H1 (cell line): ENCODE data around the gene EIF4A3. TPM values are rescaled to one million over a fixed set of nuclear protein-coding genes. Genes with fewer than 3 reads are reported as not detected.

Source experiments
- CTCF ChIA-PET: fragments of 300-600 bp; sonication (Branson Sonifier 250); formaldehyde crosslinking; loops from one replicate; lab custom pipeline; 2021; ENCODE audit not compliant: partially characterized antibody; lab: Charles Lee
- POLR2A ChIA-PET: fragments of 300-600 bp; sonication (Branson Sonifier 250); formaldehyde crosslinking; loops from one replicate; lab custom pipeline; 2021; ENCODE audit warnings: inconsistent platforms; ENCODE audit not compliant: partially characterized antibody; lab: Charles Lee
- DNase-seq, 2 experiments: peaks; one replicate each; pipeline versions ENCODE4 v3.0.0 to v3.0.0-alpha.2; 2010 to 2022; ENCODE audit warnings: low spot score in 2 of 2, low read depth in 1 of 2, mixed read lengths in 1 of 2
- FAIRE-seq: peaks from 2 replicates; lab custom pipeline; 2011; peaks lifted over from hg19 to GRCh38; lab: Jason Lieb, UNC
- H2AFZ ChIP-seq: 2 replicates; pipeline ENCODE4 v1.8.1; 2012; ENCODE audit warnings: low read length, inconsistent platforms
- H2AK5ac ChIP-seq: 2 replicates; pipeline ENCODE4 v1.6.1; 2013; ENCODE audit warnings: low read depth, low read length
- H2BK120ac ChIP-seq: replicated peaks from 2 replicates; pipeline ENCODE3; 2013; ENCODE audit warnings: low read depth, low read length, inconsistent platforms
- H2BK12ac ChIP-seq: 2 replicates; pipeline ENCODE4 v1.6.1; 2013; ENCODE audit warnings: low read depth, low read length
- H2BK15ac ChIP-seq: 2 replicates; pipeline ENCODE4 v1.6.1; 2013; ENCODE audit warnings: low read length
- H2BK20ac ChIP-seq: 2 replicates; pipeline ENCODE4 v1.6.1; 2013; ENCODE audit warnings: low read length
- H2BK5ac ChIP-seq: 2 replicates; pipeline ENCODE4 v1.6.1; 2013; ENCODE audit warnings: low read depth, low read length
- H3K14ac ChIP-seq: 2 replicates; pipeline ENCODE4 v1.6.1; 2013; ENCODE audit warnings: inconsistent platforms; ENCODE audit not compliant: insufficient read length
- H3K18ac ChIP-seq: 2 replicates; pipeline ENCODE4 v1.6.1; 2013; ENCODE audit warnings: low read length; ENCODE audit errors: extremely low read depth
- H3K23ac ChIP-seq: 2 replicates; pipeline ENCODE4 v1.6.1; 2013; ENCODE audit warnings: inconsistent platforms; ENCODE audit not compliant: insufficient read length
- H3K23me2 ChIP-seq: 2 replicates; pipeline ENCODE4 v1.6.1; 2013; ENCODE audit warnings: low read depth, low read length
- H3K27ac ChIP-seq: 2 replicates; pipeline ENCODE4 v1.6.1; 2011; ENCODE audit warnings: low read depth, low read length, inconsistent platforms
- H3K27me3 ChIP-seq, 4 experiments: replicated peaks in 1 of 4; 1 replicate in 1 of 4; 2 replicates in 3 of 4; pipeline versions ENCODE4 v1.6.1 to v1.8.1; 2011 to 2013; ENCODE audit warnings: low read length in 3 of 4, mild to moderate bottlenecking in 3 of 4, inconsistent platforms in 2 of 4, mixed read lengths in 2 of 4, moderate library complexity in 1 of 4; ENCODE audit not compliant: control insufficient read depth in 3 of 4, insufficient read depth in 3 of 4; ENCODE audit errors: extremely low read depth in 1 of 4
- H3K36me3 ChIP-seq, 4 experiments: 2 replicates each; pipeline versions ENCODE4 v1.6.1 to v1.8.1; 2011 to 2013; ENCODE audit warnings: mild to moderate bottlenecking in 4 of 4, low read length in 3 of 4, moderate library complexity in 2 of 4, control low read depth in 1 of 4, inconsistent platforms in 1 of 4; ENCODE audit not compliant: insufficient read depth in 4 of 4, control insufficient read depth in 2 of 4
- H3K4ac ChIP-seq: replicated peaks from 2 replicates; pipeline ENCODE3; 2013; ENCODE audit warnings: low read length, low read depth, mixed read lengths, inconsistent platforms; ENCODE audit not compliant: insufficient read length
- H3K4me1 ChIP-seq, 4 experiments: replicated peaks in 1 of 4; 1 replicate in 1 of 4; 2 replicates in 3 of 4; pipeline versions ENCODE4 v1.6.1 to v1.8.1; 2011 to 2013; ENCODE audit warnings: low read length in 3 of 4, inconsistent platforms in 2 of 4, mixed read lengths in 1 of 4; ENCODE audit not compliant: insufficient read depth in 4 of 4, control insufficient read depth in 3 of 4
- H3K4me2 ChIP-seq, 2 experiments: 2 replicates each; pipeline versions ENCODE4 v1.6.1 to v1.8.1; 2011 to 2013; ENCODE audit warnings: low read depth in 2 of 2, low read length in 2 of 2, control low read depth in 1 of 2, inconsistent platforms in 1 of 2, mild to moderate bottlenecking in 1 of 2; ENCODE audit not compliant: insufficient read depth in 1 of 2
- H3K4me3 ChIP-seq, 4 experiments: fragments of 200-600, 300-600 bp in 1 of 4; sonication (generic), shearing (Covaris generic), sonication (Bioruptor Twin) in 1 of 4; 2 replicates each; pipeline versions ENCODE4 v1.5.1 to v1.8.1; 2011 to 2016; ENCODE audit warnings: low read length in 4 of 4, low read depth in 3 of 4, control low read depth in 2 of 4, inconsistent platforms in 2 of 4, mild to moderate bottlenecking in 2 of 4, mixed read lengths in 1 of 4, moderate library complexity in 1 of 4; ENCODE audit not compliant: insufficient read depth in 2 of 4; ENCODE audit errors: extremely low read depth in 1 of 4
- H3K56ac ChIP-seq: replicated peaks from 2 replicates; pipeline ENCODE3; 2013; ENCODE audit warnings: low read depth, mild to moderate bottlenecking, mixed read lengths, low read length, inconsistent platforms; ENCODE audit not compliant: insufficient read length
- H3K79me1 ChIP-seq: 2 replicates; pipeline ENCODE4 v1.6.1; 2013; ENCODE audit warnings: low read depth, low read length, control low read depth
- H3K79me2 ChIP-seq, 2 experiments: 2 replicates each; pipeline versions ENCODE4 v1.6.1 to v1.8.1; 2012 to 2013; ENCODE audit warnings: low read length in 2 of 2, mild to moderate bottlenecking in 2 of 2, inconsistent platforms in 1 of 2; ENCODE audit not compliant: insufficient read depth in 2 of 2, control insufficient read depth in 1 of 2
- H3K9ac ChIP-seq, 4 experiments: replicated peaks in 1 of 4; 1 replicate in 1 of 4; 2 replicates in 3 of 4; pipeline versions ENCODE4 v1.6.1 to v1.8.1; 2011 to 2013; ENCODE audit warnings: low read depth in 3 of 4, low read length in 3 of 4, control low read depth in 2 of 4, mild to moderate bottlenecking in 2 of 4, moderate library complexity in 2 of 4, inconsistent platforms in 1 of 4; ENCODE audit errors: extremely low read depth in 1 of 4
- H3K9me3 ChIP-seq, 2 experiments: 2 replicates each; pipeline versions ENCODE4 v1.6.1 to v1.8.1; 2012 to 2013; ENCODE audit warnings: mild to moderate bottlenecking in 2 of 2, moderate library complexity in 2 of 2, control low read depth in 1 of 2, inconsistent platforms in 1 of 2, low read depth in 1 of 2, low read length in 1 of 2, mixed read lengths in 1 of 2; ENCODE audit not compliant: insufficient read depth in 2 of 2
- H4K20me1 ChIP-seq, 2 experiments: replicated peaks in 1 of 2; 2 replicates each; pipeline versions ENCODE3 to v1.8.1; 2011 to 2013; ENCODE audit warnings: inconsistent platforms in 2 of 2, low read length in 2 of 2, mild to moderate bottlenecking in 1 of 2; ENCODE audit not compliant: insufficient read depth in 2 of 2, control insufficient read depth in 1 of 2
- H4K5ac ChIP-seq: 2 replicates; pipeline ENCODE4 v1.6.1; 2013; ENCODE audit warnings: low read length, low read depth, mixed read lengths, inconsistent platforms; ENCODE audit not compliant: insufficient read length
- H4K8ac ChIP-seq: 2 replicates; pipeline ENCODE4 v1.8.0; 2013; ENCODE audit warnings: mild to moderate bottlenecking, moderate library complexity, low read length, inconsistent platforms; ENCODE audit not compliant: insufficient read depth; ENCODE audit errors: extremely low read depth
- H4K91ac ChIP-seq: replicated peaks from 2 replicates; pipeline ENCODE3; 2013; ENCODE audit warnings: low read length, mixed read lengths, inconsistent platforms; ENCODE audit not compliant: insufficient read length
- BACH1 ChIP-seq: IDR thresholded peaks from 2 replicates; pipeline ENCODE4 v1.6.1; 2012; ENCODE audit warnings: low read length, improper control_type of control experiment
- CHD2 ChIP-seq: IDR thresholded peaks from 2 replicates; pipeline ENCODE4 v1.6.1; 2012; ENCODE audit warnings: low read length, improper control_type of control experiment
- EZH2 ChIP-seq: fragments of 200-600 bp; sonication (generic); IDR thresholded peaks from 2 replicates; pipeline ENCODE4 v1.7.1; 2012; ENCODE audit warnings: low read depth, mild to moderate bottlenecking, moderate library complexity, low read length, inconsistent platforms; ENCODE audit not compliant: severe bottlenecking
- FOSL1 ChIP-seq: IDR thresholded peaks from 2 replicates; pipeline ENCODE4 v1.6.1; 2011; ENCODE audit warnings: mild to moderate bottlenecking, low read depth, low read length, moderate library complexity; ENCODE audit not compliant: insufficient read depth
- HDAC2 ChIP-seq, 2 experiments: fragments of 300-600 bp in 1 of 2; sonication (generic) in 1 of 2; IDR thresholded peaks; 2 replicates each; pipeline ENCODE4 v1.6.1; 2011 to 2012; ENCODE audit warnings: low read depth in 2 of 2, low read length in 2 of 2, mild to moderate bottlenecking in 2 of 2, moderate library complexity in 2 of 2, borderline replicate concordance in 1 of 2, inconsistent platforms in 1 of 2
- KDM1A ChIP-seq: fragments of 200-600, 300-600 bp; sonication (generic); IDR thresholded peaks from 2 replicates; pipeline ENCODE4 v1.7.1; 2016; ENCODE audit warnings: mild to moderate bottlenecking, low read length, borderline replicate concordance
- KDM4A ChIP-seq: IDR thresholded peaks from one replicate; pipeline ENCODE4 v1.7.1; 2012; ENCODE audit warnings: low read depth, mild to moderate bottlenecking, moderate library complexity, low read length, inconsistent platforms; ENCODE audit not compliant: severe bottlenecking
- KDM5A ChIP-seq: fragments of 200-600 bp; IDR thresholded peaks from 2 replicates; pipeline ENCODE4 v1.7.1; 2012; ENCODE audit warnings: mild to moderate bottlenecking, low read length, inconsistent platforms, mixed read lengths
- NRF1 ChIP-seq: IDR thresholded peaks from 2 replicates; pipeline ENCODE4 v1.6.1; 2011; ENCODE audit warnings: mild to moderate bottlenecking, low read depth, low read length, improper control_type of control experiment
- POLR2A ChIP-seq, 2 experiments: IDR thresholded peaks; 1 replicate in 1 of 2; 2 replicates in 1 of 2; pipeline ENCODE4 v1.6.1; 2011; ENCODE audit warnings: low read depth in 2 of 2, low read length in 2 of 2, mild to moderate bottlenecking in 2 of 2; ENCODE audit errors: control extremely low read depth in 1 of 2
- SAP30 ChIP-seq: fragments of 300-600 bp; sonication (generic); IDR thresholded peaks from 2 replicates; pipeline ENCODE4 v1.7.1; 2012; ENCODE audit warnings: low read length, moderate library complexity, mild to moderate bottlenecking, inconsistent platforms; ENCODE audit not compliant: insufficient read depth, insufficient replicate concordance
- SP4 ChIP-seq: IDR thresholded peaks from 2 replicates; pipeline ENCODE4 v1.6.1; 2012; ENCODE audit warnings: low read length, inconsistent platforms
- TAF7 ChIP-seq: optimal IDR thresholded peaks from 2 replicates; pipeline ENCODE3; 2011; ENCODE audit warnings: low read depth, mild to moderate bottlenecking, inconsistent platforms, low read length, moderate library complexity, borderline replicate concordance
- TBP ChIP-seq: IDR thresholded peaks from 2 replicates; pipeline ENCODE4 v1.6.1; 2011; ENCODE audit warnings: low read depth, low read length, improper control_type of control experiment
- ZNF274 ChIP-seq: IDR thresholded peaks from 2 replicates; pipeline ENCODE4 v1.7.0; 2012; ENCODE audit warnings: low read length, borderline replicate concordance; ENCODE audit errors: extremely low read depth
- WGBS, 2 experiments: shearing (Covaris generic) in 1 of 2; methylation state at CpG; one replicate each; pipeline versions ENCODE4 v1.1.6 to v1.1.7; 2013 to 2015; ENCODE audit warnings: low lambda C conversion rate in 2 of 2, mixed read lengths in 2 of 2, inconsistent platforms in 1 of 2, low coverage in 1 of 2, missing lambda C conversion rate in 1 of 2; ENCODE audit not compliant: insufficient replicate concordance in 2 of 2, insufficient coverage in 1 of 2, insufficient read length in 1 of 2; ENCODE audit errors: extremely low coverage in 1 of 2, missing lambda C conversion rate in 1 of 2; 5-methylcytosine and 5-hydroxymethylcytosine counted together
- polyA plus RNA-seq, 7 experiments: library from polyadenylated mRNA; depleted of rRNA in 3 of 7; stranded (reverse) in 5 of 7; unstranded in 2 of 7; fragments of >200 nt in 5 of 7; fragments of 200-250 nt in 2 of 7; gene quantifications; 1 replicate in 5 of 7; 2 replicates in 1 of 7; 4 replicates in 1 of 7; pipeline versions ENCODE4 v1.2.1 to v1.2.3, GENCODE V29; 2011 to 2013; ENCODE audit warnings: missing spikeins in 2 of 7, mixed read lengths in 2 of 7
- total RNA-seq: library from RNA; stranded (reverse); fragmentation: NEBNext Ultra II Directional; extraction: Animal tissue kit (Norgen Biotek cat#: 25700); gene quantifications from 2 replicates; pipeline ENCODE4 v1.2.1, GENCODE V29; 2021

EIF4A3 gene
- total and polyA plus RNA-seq, 2 of the 8 experiments (the other 6 are each of a cell fraction or from before 2014, with no cell fraction given): 142 to 146 TPM

- Histone ChIP-seq H2BK20ac (no peak overlapping the region), H3K79me1 (0 out of 2 replicates have a peak, but pooled peaks cover 2% of the 10 kb centered on the region), H3K56ac (no peak overlapping the region), H3K18ac (no peak overlapping the region), H2BK12ac (no peak overlapping the region), H3K79me2 (no peaks in the 10 kb centered on the region), H2BK120ac (no peak overlapping the region), H3K4me1 (peaks cover 0 to 11% (median 8%) of the 10 kb centered on the region in 4 experiments; a peak in 4 of 7 replicates), H2BK15ac (no peak overlapping the region), H3K27me3 (no peaks in the 10 kb centered on the region), H4K20me1 (no peaks in the 10 kb centered on the region), H3K23me2 (no peaks in the 10 kb centered on the region), H3K23ac (no peak overlapping the region), H4K5ac (no peak overlapping the region), H3K36me3 (no peaks in the 10 kb centered on the region), H2BK5ac (no peak overlapping the region), H3K9me3 (no peaks in the 10 kb centered on the region), H3K14ac (no peak overlapping the region), H3K4me2 (no peak overlapping the region), H3K4ac (no peak overlapping the region), H3K27ac (no peak overlapping the region), H2AFZ (no peak overlapping the region), H2AK5ac (no peak overlapping the region), H4K91ac (no peak overlapping the region), H4K8ac (no peak overlapping the region), H3K9ac (no peak overlapping the region), H3K4me3 (no peak overlapping the region)
- ChIA-PET CTCF (interaction anchor here (1.2 to 3.0 kb wide), 2 partner anchors 9 to 13 kb away, joined by 4 to 17 read pairs; partner anchors contain the start of gene GAA), POLR2A (interaction anchor here (1.3 to 2.1 kb wide), 3 partner anchors 10 to 27 kb away, joined by 3 to 12 read pairs (median 6); no protein-coding TSS in a partner anchor)
- WGBS, 2 experiments: 98% methylated on average over 7 of the region's 7 CpGs; no CpG with 5 or more reads in 1 of the 2 experiments
- FAIRE-seq (no peak), DNase-seq (no peak)
- TF ChIP-seq KDM5A (no peak), SP4 (no peak), NRF1 (no peak), KDM1A (no peak), TAF7 (no peak), FOSL1 (no peak), BACH1 (no peak), TBP (no peak), CHD2 (no peak), KDM4A (no peak), HDAC2 (IDR thresholded peaks at IDR 0.05; ENCODE audit: borderline replicate concordance in 1 of 2, low read depth in 2 of 2, low read length in 2 of 2) (no peak), SAP30 (no peak), ZNF274 (no peak), POLR2A (IDR thresholded peaks at IDR 0.05; ENCODE audit: control extremely low read depth in 1 of 2, low read depth in 2 of 2, low read length in 2 of 2) (no peak), EZH2 (no peak)
These were observed 32.2 kb downstream of the EIF4A3 start for GRCh38 chr17:80114758-80115157.
